Measurements from ENCODE around the gene HEATR9.

DNA sequence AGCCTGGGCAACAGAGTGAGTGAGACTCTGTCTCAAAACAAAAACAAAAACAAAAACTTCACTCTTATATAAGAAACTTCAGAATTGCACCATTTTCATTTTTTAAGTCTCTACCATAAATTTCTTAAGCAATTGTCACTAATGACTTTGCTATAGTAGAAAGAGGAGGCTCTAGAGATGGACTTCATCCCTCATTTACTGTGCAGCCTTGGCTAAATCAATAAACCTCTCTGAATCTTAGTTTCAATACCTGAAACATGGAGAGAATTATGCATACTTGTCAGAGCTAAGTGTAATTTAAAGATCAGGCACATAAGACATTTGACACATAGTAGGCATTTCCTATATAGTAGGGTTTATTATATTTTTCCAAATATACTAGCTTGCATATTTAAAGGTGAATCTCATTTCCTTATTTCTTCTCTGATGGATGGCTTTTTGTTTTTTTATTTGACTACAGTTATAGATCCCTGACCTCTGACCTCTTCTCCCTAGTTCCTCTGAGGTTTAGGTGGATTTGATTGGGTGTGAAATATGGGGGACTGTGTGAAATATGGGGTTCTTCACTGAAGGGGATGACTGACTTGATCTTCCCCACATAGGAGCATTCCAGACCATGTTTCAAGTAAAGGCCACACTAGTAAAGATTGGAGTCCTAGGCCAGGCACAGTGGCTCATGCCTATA lies 8.8 kb upstream of the HEATR9 start:
- no peak for TF ChIP-seq ZNF70 (CRISPR knock-in tag; IDR thresholded peaks at IDR 0.05)
- no peak for TF ChIP-seq RARB (CRISPR knock-in tag; IDR thresholded peaks at IDR 0.05)
- no peak for TF ChIP-seq SNAI2 (CRISPR knock-in tag; IDR thresholded peaks at IDR 0.05)
- no peak for TF ChIP-seq ARNTL (CRISPR knock-in tag; IDR thresholded peaks at IDR 0.05; ENCODE audit: borderline replicate concordance, low read depth)
